Vagina (tissue), 2 donors: ENCODE data around the gene MYO7B.

Source experiments
- POLR2A ChIP-seq, 2 donors: fragments of 450-650 bp; IDR thresholded peaks; one replicate each; pipeline ENCODE4 v1.6.1; 2017; ENCODE audit warnings: antibody characterized with exemption in 2 of 2, mild to moderate bottlenecking in 2 of 2, moderate library complexity in 2 of 2
- TF ChIP-seq, protein P1 (sequence below), 3 experiments: fragments of 450-650 bp in 2 of 3; fragments of 200-600 bp in 1 of 3; sonication (generic) in 1 of 3; IDR thresholded peaks; one replicate each; pipeline ENCODE4 v1.5.1; 2017 to 2019; ENCODE audit warnings: antibody characterized with exemption in 3 of 3, mild to moderate bottlenecking in 2 of 3, moderate library complexity in 2 of 3

- TF ChIP-seq, protein P1, sequence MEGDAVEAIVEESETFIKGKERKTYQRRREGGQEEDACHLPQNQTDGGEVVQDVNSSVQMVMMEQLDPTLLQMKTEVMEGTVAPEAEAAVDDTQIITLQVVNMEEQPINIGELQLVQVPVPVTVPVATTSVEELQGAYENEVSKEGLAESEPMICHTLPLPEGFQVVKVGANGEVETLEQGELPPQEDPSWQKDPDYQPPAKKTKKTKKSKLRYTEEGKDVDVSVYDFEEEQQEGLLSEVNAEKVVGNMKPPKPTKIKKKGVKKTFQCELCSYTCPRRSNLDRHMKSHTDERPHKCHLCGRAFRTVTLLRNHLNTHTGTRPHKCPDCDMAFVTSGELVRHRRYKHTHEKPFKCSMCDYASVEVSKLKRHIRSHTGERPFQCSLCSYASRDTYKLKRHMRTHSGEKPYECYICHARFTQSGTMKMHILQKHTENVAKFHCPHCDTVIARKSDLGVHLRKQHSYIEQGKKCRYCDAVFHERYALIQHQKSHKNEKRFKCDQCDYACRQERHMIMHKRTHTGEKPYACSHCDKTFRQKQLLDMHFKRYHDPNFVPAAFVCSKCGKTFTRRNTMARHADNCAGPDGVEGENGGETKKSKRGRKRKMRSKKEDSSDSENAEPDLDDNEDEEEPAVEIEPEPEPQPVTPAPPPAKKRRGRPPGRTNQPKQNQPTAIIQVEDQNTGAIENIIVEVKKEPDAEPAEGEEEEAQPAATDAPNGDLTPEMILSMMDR (IDR thresholded peaks at IDR 0.05) = no peak
- no peak for TF ChIP-seq POLR2A (IDR thresholded peaks at IDR 0.05)
Observed at GRCh38 chr2:127644066-127645025, 108.9 kb downstream of the MYO7B start.
